ENCODE data around the gene SFT2D2. TPM values are rescaled to one million over a fixed set of nuclear protein-coding genes. Genes with fewer than 3 reads are reported as not detected.
"Not testable (repeated sequence)": the region's sequence is repeated elsewhere in the genome, so short reads cannot be mapped to it uniquely, and the experiment has no call there.

The SFT2D2 gene
- total RNA-seq, 1 experiment from 2014 or later: 98.3 TPM

DNA sequence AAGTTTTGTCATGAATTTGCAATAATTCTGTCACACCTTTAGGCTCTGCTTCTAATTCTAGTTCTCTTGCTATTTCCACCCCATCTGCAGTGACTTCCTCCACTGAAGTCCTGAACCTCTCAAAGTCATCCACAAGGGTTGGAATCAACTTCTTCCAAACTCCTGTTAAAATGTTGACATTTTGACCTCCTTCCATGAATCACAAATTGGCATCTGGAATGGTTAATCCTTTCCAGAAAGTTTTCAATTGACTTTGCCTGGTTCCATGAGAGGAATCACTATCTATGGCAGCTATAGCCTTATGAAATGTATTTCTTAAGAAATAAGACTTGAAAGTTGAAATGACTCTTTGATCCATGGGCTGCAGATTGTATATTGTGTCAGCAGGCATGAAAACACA is 19.7 kb upstream of the SFT2D2 start:
- Mint-ChIP-seq H3K27me3 (ENCODE audit: unreplicated experiment) (no peaks in the 10 kb centered on the region), H3K4me3 (ENCODE audit: low read depth, unreplicated experiment) (no peak overlapping the region), H3K9me3 (ENCODE audit: low read depth, unreplicated experiment) (peaks cover 4% of the 10 kb centered on the region), H3K36me3 (ENCODE audit: insufficient read depth, unreplicated experiment) (no peaks in the 10 kb centered on the region), H3K27ac (ENCODE audit: unreplicated experiment) (no peak overlapping the region), H3K4me1 (ENCODE audit: low read depth, unreplicated experiment) (peaks cover 21% of the 10 kb centered on the region)
- no peak for DNase-seq
- intact Hi-C loops (cut with micrococcal nuclease; ENCODE audit: unreplicated experiment): no loop called here
- BruUV-seq (replicated peaks): no TSS peak
- TF ChIP-seq, protein P1, sequence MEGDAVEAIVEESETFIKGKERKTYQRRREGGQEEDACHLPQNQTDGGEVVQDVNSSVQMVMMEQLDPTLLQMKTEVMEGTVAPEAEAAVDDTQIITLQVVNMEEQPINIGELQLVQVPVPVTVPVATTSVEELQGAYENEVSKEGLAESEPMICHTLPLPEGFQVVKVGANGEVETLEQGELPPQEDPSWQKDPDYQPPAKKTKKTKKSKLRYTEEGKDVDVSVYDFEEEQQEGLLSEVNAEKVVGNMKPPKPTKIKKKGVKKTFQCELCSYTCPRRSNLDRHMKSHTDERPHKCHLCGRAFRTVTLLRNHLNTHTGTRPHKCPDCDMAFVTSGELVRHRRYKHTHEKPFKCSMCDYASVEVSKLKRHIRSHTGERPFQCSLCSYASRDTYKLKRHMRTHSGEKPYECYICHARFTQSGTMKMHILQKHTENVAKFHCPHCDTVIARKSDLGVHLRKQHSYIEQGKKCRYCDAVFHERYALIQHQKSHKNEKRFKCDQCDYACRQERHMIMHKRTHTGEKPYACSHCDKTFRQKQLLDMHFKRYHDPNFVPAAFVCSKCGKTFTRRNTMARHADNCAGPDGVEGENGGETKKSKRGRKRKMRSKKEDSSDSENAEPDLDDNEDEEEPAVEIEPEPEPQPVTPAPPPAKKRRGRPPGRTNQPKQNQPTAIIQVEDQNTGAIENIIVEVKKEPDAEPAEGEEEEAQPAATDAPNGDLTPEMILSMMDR (IDR thresholded peaks at IDR 0.05; ENCODE audit: unreplicated experiment): no peak
- CTCF ChIA-PET: no interaction called here

DNA sequence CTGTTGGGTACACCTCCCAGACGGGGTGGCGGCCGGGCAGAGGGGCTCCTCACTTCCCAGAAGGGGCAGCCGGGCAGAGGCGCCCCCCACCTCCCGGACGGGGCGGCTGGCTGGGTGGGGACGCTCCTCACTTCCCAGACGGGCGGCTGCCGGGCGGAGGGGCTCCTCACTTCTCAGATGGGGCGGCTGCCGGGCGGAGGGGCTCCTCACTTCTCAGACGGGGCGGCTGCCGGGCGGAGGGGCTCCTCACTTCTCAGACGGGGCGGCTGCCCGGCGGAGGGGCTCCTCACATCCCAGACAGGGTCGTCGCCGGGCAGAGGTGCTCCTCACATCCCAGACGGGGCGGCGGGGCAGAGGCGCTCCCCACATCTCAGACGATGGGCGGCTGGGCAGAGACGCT is 18.1 kb upstream of the SFT2D2 start:
- intact Hi-C loops (cut with micrococcal nuclease; ENCODE audit: unreplicated experiment); H3K36me3 Mint-ChIP-seq (ENCODE audit: insufficient read depth, unreplicated experiment); H3K27ac Mint-ChIP-seq (ENCODE audit: unreplicated experiment); H3K9me3 Mint-ChIP-seq (ENCODE audit: low read depth, unreplicated experiment); DNase-seq; CTCF ChIA-PET; H3K4me3 Mint-ChIP-seq (ENCODE audit: low read depth, unreplicated experiment); BruUV-seq (replicated peaks); H3K27me3 Mint-ChIP-seq (ENCODE audit: unreplicated experiment): not testable (repeated sequence)
- peaks cover 15% of the 10 kb centered on the region for H3K4me1 Mint-ChIP-seq (ENCODE audit: low read depth, unreplicated experiment)

DNA sequence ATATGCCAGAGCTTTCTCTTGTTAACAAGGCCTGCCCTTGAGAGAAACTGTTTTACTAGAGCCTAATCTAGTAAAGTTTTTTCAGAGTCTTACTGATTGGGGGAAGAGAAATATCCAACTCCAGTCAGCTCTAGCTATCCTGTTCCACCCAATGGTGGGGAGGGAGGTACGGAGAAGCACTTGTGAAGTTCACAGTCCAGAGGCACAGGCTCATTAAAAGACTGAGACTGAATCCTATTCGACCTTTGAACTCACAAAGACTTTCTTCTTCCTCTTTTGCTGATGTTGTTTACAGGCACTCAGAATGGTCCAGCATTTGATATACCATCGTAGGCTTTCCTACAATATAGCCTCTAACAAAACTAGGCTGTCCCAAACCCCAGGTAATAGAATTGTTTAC is 15.5 kb upstream of the SFT2D2 start:
- Mint-ChIP-seq H3K4me3 (ENCODE audit: low read depth, unreplicated experiment) (no peak overlapping the region), H3K9me3 (ENCODE audit: low read depth, unreplicated experiment) (peaks cover 9% of the 10 kb centered on the region), H3K27ac (ENCODE audit: unreplicated experiment) (no peak overlapping the region), H3K4me1 (ENCODE audit: low read depth, unreplicated experiment) (no peaks in the 10 kb centered on the region), H3K27me3 (ENCODE audit: unreplicated experiment) (no peaks in the 10 kb centered on the region), H3K36me3 (ENCODE audit: insufficient read depth, unreplicated experiment) (no peaks in the 10 kb centered on the region)
- CTCF ChIA-PET: no interaction called here
- intact Hi-C loops (cut with micrococcal nuclease; ENCODE audit: unreplicated experiment): no loop called here
- DNase-seq: no peak
- TF ChIP-seq, protein P1 (IDR thresholded peaks at IDR 0.05; ENCODE audit: unreplicated experiment): no peak
- BruUV-seq (replicated peaks): no TSS peak

DNA sequence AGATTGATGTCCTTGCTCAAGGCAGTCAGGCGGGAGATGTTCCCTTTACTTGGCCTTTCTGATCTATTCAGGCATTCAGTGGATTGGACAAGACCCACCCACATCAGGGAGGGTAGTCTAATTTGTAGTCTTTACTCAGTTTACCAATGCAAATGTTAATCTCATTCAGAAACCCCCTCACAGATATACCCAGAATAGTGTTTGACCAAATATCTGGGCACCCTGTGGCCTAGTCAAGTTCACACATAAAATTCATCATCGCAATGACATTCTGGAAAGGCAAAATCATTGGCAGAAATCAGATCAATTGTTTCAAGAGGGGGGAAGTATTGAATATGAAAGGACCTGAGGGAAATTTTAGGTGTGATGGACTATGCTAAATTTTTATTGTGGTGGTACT is 12.5 kb upstream of the SFT2D2 start:
- DNase-seq: no peak
- CTCF ChIA-PET: no interaction called here
- Mint-ChIP-seq H3K4me1 (ENCODE audit: low read depth, unreplicated experiment) (no peaks in the 10 kb centered on the region), H3K9me3 (ENCODE audit: low read depth, unreplicated experiment) (peaks cover 5% of the 10 kb centered on the region), H3K27me3 (ENCODE audit: unreplicated experiment) (no peaks in the 10 kb centered on the region), H3K27ac (ENCODE audit: unreplicated experiment) (no peak overlapping the region), H3K36me3 (ENCODE audit: insufficient read depth, unreplicated experiment) (no peaks in the 10 kb centered on the region), H3K4me3 (ENCODE audit: low read depth, unreplicated experiment) (no peak overlapping the region)
- no TSS peak for BruUV-seq (replicated peaks)
- TF ChIP-seq, protein P1 (IDR thresholded peaks at IDR 0.05; ENCODE audit: unreplicated experiment): no peak
- intact Hi-C loops (cut with micrococcal nuclease; ENCODE audit: unreplicated experiment): no loop called here

DNA sequence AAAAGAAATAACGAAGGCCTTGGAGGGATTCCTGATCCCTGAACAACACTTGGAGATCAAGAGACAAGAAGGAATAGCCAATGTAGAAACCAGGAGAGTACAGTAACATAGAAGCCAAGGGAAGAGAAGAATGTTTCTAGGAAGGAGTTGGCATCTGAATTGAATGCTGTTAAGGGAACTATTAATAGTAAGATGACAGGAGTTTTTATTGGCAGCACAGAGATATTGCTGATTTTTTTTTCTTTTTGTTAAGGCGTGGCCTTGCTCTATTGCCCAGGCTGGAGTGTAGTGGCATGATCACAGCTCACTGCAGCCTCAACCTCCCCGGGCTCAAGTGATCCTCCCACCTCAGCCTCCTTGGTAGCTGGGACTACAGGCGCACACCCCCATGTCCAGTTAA is 9.6 kb upstream of the SFT2D2 start:
- Mint-ChIP-seq H3K9me3 (ENCODE audit: low read depth, unreplicated experiment) (peaks cover 4% of the 10 kb centered on the region), H3K4me3 (ENCODE audit: low read depth, unreplicated experiment) (no peak overlapping the region), H3K4me1 (ENCODE audit: low read depth, unreplicated experiment) (no peaks in the 10 kb centered on the region), H3K27ac (ENCODE audit: unreplicated experiment) (no peak overlapping the region), H3K36me3 (ENCODE audit: insufficient read depth, unreplicated experiment) (no peaks in the 10 kb centered on the region), H3K27me3 (ENCODE audit: unreplicated experiment) (no peaks in the 10 kb centered on the region)
- no TSS peak for BruUV-seq (replicated peaks)
- TF ChIP-seq, protein P1 (IDR thresholded peaks at IDR 0.05; ENCODE audit: unreplicated experiment): no peak
- intact Hi-C loops (cut with micrococcal nuclease; ENCODE audit: unreplicated experiment): no loop called here
- DNase-seq: no peak
- CTCF ChIA-PET: interaction anchor here (1.3 kb wide), 1 partner anchor 10 kb away, joined by 4 read pairs; the partner anchor contains the start of gene SFT2D2

Data from Calu3 (cell line).